Transverse colon (tissue), 4 donors: ENCODE results near the gene GFRA1. TPM values are rescaled to one million over a fixed set of nuclear protein-coding genes. Genes with fewer than 3 reads are reported as not detected.

Experiments
- DNase-seq: peaks from one replicate; pipeline ENCODE4 v3.0.0-alpha.2; 2019
- H3K27ac ChIP-seq, 4 donors: fragments of 200-600 bp; sonication (generic); 2 replicates each; pipeline ENCODE4 v1.5.1; 2016 to 2018; ENCODE audit warnings: inconsistent platforms in 4 of 4
- H3K27me3 ChIP-seq: fragments of 200-600 bp; sonication (generic); 2 replicates; pipeline ENCODE4 v1.5.1; 2017; ENCODE audit warnings: inconsistent platforms
- H3K36me3 ChIP-seq, 4 donors: fragments of 200-600 bp; sonication (generic); 2 replicates each; pipeline ENCODE4 v1.5.1; 2017 to 2019; ENCODE audit warnings: inconsistent platforms in 4 of 4
- H3K4me1 ChIP-seq, 4 donors: fragments of 200-600 bp; sonication (generic); 2 replicates each; pipeline ENCODE4 v1.5.1; 2017 to 2020; ENCODE audit warnings: inconsistent platforms in 4 of 4
- H3K4me3 ChIP-seq, 4 donors: fragments of 200-600 bp; sonication (generic); 1 replicate in 1 of 4; 2 replicates in 3 of 4; pipeline versions ENCODE4 v1.5.1 to v1.6.1; 2017 to 2019; ENCODE audit warnings: inconsistent platforms in 4 of 4
- H3K9me3 ChIP-seq, 2 donors: fragments of 200-600 bp; sonication (generic); 2 replicates each; pipeline ENCODE4 v1.5.1; 2017 to 2019; ENCODE audit warnings: inconsistent platforms in 2 of 2
- CTCF ChIP-seq, 5 experiments: fragments of 200-600 bp in 3 of 5; fragments of 450-650 bp in 2 of 5; sonication (generic) in 3 of 5; IDR thresholded peaks; 1 replicate in 2 of 5; 2 replicates in 3 of 5; pipeline ENCODE4 v1.5.1; 2016 to 2017; ENCODE audit warnings: antibody characterized with exemption in 5 of 5, inconsistent platforms in 3 of 5, mild to moderate bottlenecking in 2 of 5, moderate library complexity in 1 of 5
- EP300 ChIP-seq: sonication (generic); formaldehyde crosslinking; IDR thresholded peaks from one replicate; pipeline ENCODE4 v1.6.1; 2017; ENCODE audit warnings: antibody characterized with exemption, low read depth
- POLR2A ChIP-seq: fragments of 450-650 bp; IDR thresholded peaks from one replicate; pipeline ENCODE4 v1.6.1; 2016; ENCODE audit warnings: antibody characterized with exemption, mild to moderate bottlenecking, moderate library complexity
- POLR2AphosphoS5 ChIP-seq, 3 donors: sonication (generic); formaldehyde crosslinking; IDR thresholded peaks; one replicate each; pipeline ENCODE4 v1.6.1; 2016; ENCODE audit warnings: antibody characterized with exemption in 3 of 3
- WGBS, 2 donors: methylation state at CpG; one replicate each; pipeline ENCODE4 v1.1.5; 2018; ENCODE audit warnings: low coverage in 1 of 2; 5-methylcytosine and 5-hydroxymethylcytosine counted together
- in situ Hi-C, 4 donors: fragments of 200-750 bp; cut with MboI; loops; one replicate each; pipeline versions ENCODE4 v1.15.0 to v1.15.1; 2017; ENCODE audit warnings: low sequenced_read_pairs in 3 of 4, low pct_ligation_motif_present in 1 of 4, low pct_unique_long_range_greater_than_20kb in 1 of 4
- intact Hi-C: fragments of 100-400 bp; cut with DNase I; formaldehyde crosslinking; loops from one replicate; pipeline ENCODE4 v1.15.1; 2023; ENCODE audit warnings: low total_unique reads
- total RNA-seq, 4 donors: library from RNA; depleted of rRNA; stranded (reverse); fragments of >200 nt; gene quantifications; one replicate each; pipeline ENCODE4 v1.1.0, GENCODE V29; 2016

GFRA1 gene
- total RNA-seq, 4 donors from 2014 or later: 12.0 to 32.8 (median 17.3) TPM

- Histone ChIP-seq H3K27me3 (no peaks in the 10 kb centered on the region), H3K9me3 (no peaks in the 10 kb centered on the region), H3K36me3 (no peaks in the 10 kb centered on the region), H3K4me3 (no peak overlapping the region), H3K27ac (no peak overlapping the region), H3K4me1 (no peaks in the 10 kb centered on the region)
- in situ Hi-C loops: no loop called here
- intact Hi-C loops: no loop called here
- TF ChIP-seq CTCF (IDR thresholded peaks at IDR 0.05) (no peak), EP300 (no peak)
- no peak for DNase-seq
- 78% methylated on average over 4 of the region's 4 CpGs; no CpG with 5 or more reads in 1 of the 2 donors for WGBS, 2 donors
Observed at GRCh38 chr10:116029826-116030225, 243.2 kb downstream of the GFRA1 start.

- intact Hi-C loops (no loop called here), in situ Hi-C loops (no loop called here)
- no peak overlapping the region for H3K4me3 ChIP-seq
- no peaks in the 10 kb centered on the region for H3K4me1 ChIP-seq
- 60 to 76% methylated on average over 2 to 6 of the region's 6 CpGs for WGBS, 2 donors
- H3K27ac ChIP-seq: no peak overlapping the region
- DNase-seq: no peak
- TF ChIP-seq POLR2AphosphoS5 (IDR thresholded peaks at IDR 0.05) (no peak), POLR2A (no peak), CTCF (IDR thresholded peaks at IDR 0.05) (no peak), EP300 (no peak)
- no peaks in the 10 kb centered on the region for H3K27me3 ChIP-seq
- no peaks in the 10 kb centered on the region for H3K9me3 ChIP-seq
- no peaks in the 10 kb centered on the region for H3K36me3 ChIP-seq
Observed at GRCh38 chr10:116027355-116027754, 245.7 kb downstream of the GFRA1 start.

- no peak for TF ChIP-seq POLR2AphosphoS5 (IDR thresholded peaks at IDR 0.05)
- no peak for DNase-seq
- Histone ChIP-seq H3K27ac (no peak overlapping the region), H3K9me3 (no peaks in the 10 kb centered on the region), H3K27me3 (no peaks in the 10 kb centered on the region), H3K4me1 (no peaks in the 10 kb centered on the region), H3K4me3 (no peak overlapping the region), H3K36me3 (no peaks in the 10 kb centered on the region)
- in situ Hi-C loops (no loop called here), intact Hi-C loops (no loop called here)
- 69 to 81% methylated on average over 3 to 6 of the region's 6 CpGs for WGBS, 2 donors
Observed at GRCh38 chr10:116026725-116027124, 246.3 kb downstream of the GFRA1 start.

- Histone ChIP-seq H3K9me3 (no peaks in the 10 kb centered on the region), H3K4me3 (no peak overlapping the region), H3K27ac (no peak overlapping the region), H3K4me1 (no peaks in the 10 kb centered on the region), H3K36me3 (no peaks in the 10 kb centered on the region), H3K27me3 (no peaks in the 10 kb centered on the region)
- DNase-seq: no peak
- no peak for TF ChIP-seq POLR2A
- TF ChIP-seq EP300: no peak
- no peak for TF ChIP-seq POLR2AphosphoS5 (IDR thresholded peaks at IDR 0.05)
- no peak for TF ChIP-seq CTCF (IDR thresholded peaks at IDR 0.05)
- WGBS, 2 donors: 88% methylated on average over 1 of the region's 1 CpG; no CpG with 5 or more reads in 1 of the 2 donors
- intact Hi-C loops (no loop called here), in situ Hi-C loops (no loop called here)
Observed at GRCh38 chr10:116026315-116026714, 246.7 kb downstream of the GFRA1 start.

GRCh38 chr10:116024271-116024878, 248.6 kb downstream of the GFRA1 start:
- in situ Hi-C loops (no loop called here), intact Hi-C loops (no loop called here)
- DNase-seq: no peak
- H3K27me3 ChIP-seq: no peaks in the 10 kb centered on the region
- no peak overlapping the region for H3K27ac ChIP-seq
- WGBS, 2 donors: 84 to 90% methylated on average over 2 to 3 of the region's 3 CpGs
- no peaks in the 10 kb centered on the region for H3K9me3 ChIP-seq
- H3K36me3 ChIP-seq: no peaks in the 10 kb centered on the region
- no peak overlapping the region for H3K4me3 ChIP-seq
- H3K4me1 ChIP-seq: no peaks in the 10 kb centered on the region
- TF ChIP-seq POLR2A (no peak), POLR2AphosphoS5 (IDR thresholded peaks at IDR 0.05) (no peak), CTCF (IDR thresholded peaks at IDR 0.05) (no peak), EP300 (no peak)
